GM19372 (cell line): ENCODE measurements around the gene STKLD1.
"Not testable (repeated sequence)": the region's sequence is repeated elsewhere in the genome, so short reads cannot be mapped to it uniquely, and the experiment has no call there.

Experiments used
- ATAC-seq: cut with Tn5 transposase; IDR thresholded peaks from one replicate; pipeline ENCODE4 v1.9.1; 2021; ENCODE audit warnings: mild to moderate bottlenecking, low read depth, moderate library complexity; ENCODE audit not compliant: unreplicated experiment

The STKLD1 gene

DNA sequence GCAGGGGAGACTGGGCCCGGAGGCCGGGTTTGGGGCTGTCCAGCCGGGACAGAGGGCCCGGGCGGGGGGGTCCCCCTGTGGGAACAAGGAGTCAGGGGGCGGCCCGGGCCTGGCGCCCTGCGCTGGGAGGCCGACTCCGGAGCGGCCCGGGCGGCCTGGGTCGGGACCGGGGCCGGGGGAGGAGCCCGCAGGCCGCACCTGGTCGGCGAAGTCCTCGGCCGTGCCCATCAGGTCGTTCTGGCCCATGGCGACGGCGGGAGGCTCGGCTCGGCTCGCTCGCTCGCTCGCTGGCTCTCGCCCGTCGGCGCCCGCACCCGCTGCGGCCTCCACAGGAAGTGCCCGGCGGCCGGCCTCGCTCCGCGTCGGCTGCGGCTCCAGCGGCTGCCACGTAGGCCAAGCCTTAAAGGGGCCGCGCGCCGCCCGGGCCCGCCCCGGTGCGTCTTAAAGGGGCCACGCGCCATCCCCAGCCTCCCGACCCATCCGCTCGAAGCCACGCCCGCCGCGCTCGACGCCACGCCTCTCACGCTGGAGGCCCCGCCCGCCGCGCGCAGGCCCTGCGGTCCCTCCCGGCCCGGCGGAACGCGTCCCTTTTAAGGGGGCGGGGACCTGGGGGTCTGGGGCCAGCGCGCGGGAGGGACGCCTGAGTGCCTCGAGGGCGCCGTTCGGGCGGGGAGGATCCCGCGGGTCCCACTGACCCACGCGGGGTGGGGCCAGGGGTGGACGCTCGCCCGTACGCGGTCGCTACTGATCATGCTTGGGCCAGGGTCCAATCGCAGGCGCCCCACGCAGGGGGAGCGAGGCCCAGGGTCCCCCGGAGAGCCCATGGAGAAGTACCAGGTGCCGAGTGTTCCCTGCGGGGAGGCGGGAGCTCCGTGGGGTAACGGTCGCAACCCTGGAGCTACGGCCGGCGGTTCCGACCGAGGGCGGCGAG is at the start of gene STKLD1, which contains the start of gene SURF4:
Gene STKLD1 (plus strand): TSS at position 643 of the 931 bp plus-strand sequence. CDS start 108 bp downstream, at position 751.
Gene SURF4 (minus strand): TSS at position 337 of the 931 bp plus-strand sequence. CDS start 91 bp downstream, at position 246.
- peak; percentile 93 for ATAC-seq

DNA sequence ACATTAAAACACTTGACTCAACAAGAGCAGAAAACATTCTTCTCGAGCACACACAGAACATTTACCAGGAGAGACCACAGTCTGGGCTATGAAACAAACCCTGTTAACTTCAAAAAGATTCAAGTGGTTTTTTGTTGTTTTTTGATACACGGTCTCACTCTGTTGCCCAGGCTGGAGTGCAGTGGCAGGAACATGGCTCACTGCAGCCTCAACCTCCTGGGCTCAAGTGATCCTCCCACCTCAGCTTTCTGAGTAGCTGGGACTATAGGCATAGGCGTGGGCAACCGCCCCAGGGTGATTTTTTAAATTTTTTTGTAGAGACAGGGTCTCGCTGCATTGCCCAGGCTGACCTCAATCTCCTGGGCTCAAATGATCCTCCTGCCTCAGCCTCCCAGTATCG is 49.1 kb upstream of the STKLD1 start:
- not testable (repeated sequence) for ATAC-seq

DNA sequence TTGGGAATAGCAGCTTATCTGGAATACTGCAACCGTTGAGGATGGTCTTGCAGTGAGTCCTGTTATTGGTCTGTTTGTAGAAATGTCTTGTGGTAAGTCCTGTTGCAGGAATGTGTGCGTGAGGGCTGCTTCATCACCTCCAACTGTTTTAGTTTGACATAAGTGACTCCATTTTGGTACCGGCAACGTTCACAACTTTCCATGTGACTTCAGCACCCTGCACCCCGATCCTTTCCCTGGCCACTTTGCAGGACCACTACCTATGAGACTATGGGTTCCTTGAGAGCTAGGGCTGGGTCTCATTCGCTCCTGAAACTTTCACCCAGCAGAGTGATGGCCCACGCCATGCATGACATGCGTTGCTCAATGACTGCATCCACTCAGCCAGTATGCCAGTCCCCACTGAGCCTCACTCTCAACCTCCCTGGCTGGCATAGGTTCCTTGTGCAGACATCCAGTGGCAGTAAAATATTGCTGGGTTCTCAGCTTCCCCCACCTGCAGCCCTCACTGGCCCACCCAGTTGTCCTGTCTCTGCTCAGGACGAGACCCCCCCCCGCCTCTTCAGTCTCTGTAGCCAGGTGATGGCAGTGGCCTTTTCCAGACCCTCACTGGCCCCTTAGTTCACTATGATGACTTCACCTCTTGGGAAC is 48.2 kb upstream of the STKLD1 start:
- ATAC-seq: no peak

DNA sequence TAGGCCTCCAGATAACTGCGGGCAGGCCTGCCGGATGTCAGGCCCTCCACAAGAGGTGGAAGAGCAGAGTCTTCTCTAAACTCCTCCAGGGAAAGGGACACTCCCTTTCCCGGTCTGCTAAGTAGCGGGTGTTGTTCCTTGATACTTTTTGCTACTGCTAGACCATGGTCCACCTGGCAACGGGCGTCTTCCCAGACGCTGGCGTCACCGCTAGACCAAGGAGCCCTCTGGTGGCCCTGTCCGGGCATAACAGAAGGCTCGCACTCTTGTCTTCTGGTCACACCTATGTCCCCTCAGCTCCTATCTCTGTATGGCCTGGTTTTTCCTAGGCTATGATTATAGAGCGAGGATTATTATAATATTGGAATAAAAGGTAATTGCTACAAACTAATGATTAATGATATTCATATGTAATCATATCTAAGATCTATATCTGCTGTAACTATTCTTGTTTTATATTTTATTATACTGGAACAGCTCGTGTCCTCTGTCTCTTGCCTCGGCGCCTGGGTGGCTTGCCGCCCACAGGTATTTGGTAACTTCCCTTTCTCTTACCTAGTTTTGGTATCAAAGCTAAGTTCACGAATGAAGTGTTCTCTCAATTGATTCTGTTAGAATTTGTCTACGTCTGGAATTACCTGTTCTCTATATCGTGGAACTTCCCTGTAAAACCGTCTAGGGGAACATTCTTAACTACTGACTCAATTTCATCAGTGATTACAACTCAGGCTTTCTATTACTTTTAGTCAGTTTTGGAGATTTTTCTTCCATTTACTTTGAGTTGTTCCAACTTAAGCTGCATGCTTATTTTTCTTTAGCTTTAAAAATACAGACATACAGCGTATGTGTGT is 46.6 kb upstream of the STKLD1 start:
- not testable (repeated sequence) for ATAC-seq

DNA sequence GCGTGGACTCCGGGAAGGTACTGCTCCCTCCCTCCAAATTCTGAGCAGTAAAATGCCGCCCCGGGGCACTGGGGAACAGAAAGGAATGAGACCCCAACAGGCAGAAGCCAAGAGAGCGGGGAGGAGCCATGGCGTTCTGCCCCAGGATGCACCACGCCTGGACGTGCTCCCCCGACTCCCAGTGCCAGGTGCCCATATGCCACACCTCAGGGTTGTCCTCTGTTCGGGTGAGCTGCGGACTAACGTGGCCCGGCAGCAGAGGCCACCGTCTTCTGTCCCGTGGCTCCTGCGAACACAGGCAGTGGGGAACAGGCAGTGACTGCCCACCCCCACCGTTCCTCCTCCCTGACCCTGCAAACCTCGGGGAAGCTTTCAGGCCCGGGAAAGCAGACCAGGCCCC is 44.9 kb upstream of the STKLD1 start:
- no peak for ATAC-seq

DNA sequence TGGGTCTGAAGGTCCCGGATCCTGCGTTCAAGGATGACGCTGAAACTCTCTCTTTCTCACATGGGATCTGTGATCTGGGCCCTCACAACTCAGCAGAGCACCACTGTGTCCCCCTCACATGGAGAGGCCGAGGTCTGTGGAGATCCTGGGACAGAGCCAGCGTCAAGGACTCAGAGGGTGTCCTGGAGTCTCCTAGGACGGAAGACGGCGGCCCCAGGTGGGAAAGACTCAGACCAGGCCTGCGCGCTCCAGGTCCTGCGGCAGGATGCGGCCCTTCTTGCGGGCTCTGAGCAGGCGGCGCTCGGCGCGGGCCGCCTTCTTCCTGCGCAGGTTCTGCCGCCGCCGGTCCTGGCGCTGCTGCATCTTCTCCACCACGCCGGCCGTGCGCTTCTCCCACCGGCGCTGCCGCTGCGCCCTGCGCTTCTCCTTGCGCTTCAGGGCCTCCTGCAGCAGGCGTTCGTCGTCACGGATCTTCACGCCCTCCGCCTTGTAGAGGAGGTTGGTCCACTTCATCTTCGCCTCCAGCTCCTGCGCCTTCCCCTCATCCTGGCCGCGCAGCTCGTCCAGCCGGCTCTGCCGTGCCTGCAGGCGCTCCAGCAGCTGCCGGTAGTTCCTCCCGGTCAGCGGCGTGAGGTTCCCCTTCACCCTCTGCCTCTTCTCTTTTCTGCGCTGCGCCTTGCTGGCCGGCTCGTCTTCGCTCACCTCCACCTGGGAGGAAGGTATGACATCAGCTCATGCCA is 44.4 kb upstream of the STKLD1 start:
- ATAC-seq: no peak

DNA sequence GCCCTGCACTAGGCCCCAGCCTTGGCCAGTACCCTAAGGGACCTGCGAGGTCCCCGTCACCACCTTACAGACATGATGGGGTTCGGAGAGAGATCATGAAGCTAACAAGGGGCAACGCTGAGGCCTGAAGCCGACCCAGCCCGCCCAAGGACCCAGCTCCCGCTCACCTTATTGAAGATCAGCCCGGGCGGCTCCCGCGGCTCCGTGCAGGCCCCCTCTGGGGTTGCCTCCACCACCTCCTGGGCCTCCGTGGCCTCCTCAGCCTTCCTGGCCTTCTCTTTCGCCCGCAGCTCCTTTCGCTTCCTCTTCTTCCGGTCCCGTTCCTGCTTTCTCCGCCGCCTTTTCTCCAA is 43.8 kb upstream of the STKLD1 start:
- no peak for ATAC-seq

DNA sequence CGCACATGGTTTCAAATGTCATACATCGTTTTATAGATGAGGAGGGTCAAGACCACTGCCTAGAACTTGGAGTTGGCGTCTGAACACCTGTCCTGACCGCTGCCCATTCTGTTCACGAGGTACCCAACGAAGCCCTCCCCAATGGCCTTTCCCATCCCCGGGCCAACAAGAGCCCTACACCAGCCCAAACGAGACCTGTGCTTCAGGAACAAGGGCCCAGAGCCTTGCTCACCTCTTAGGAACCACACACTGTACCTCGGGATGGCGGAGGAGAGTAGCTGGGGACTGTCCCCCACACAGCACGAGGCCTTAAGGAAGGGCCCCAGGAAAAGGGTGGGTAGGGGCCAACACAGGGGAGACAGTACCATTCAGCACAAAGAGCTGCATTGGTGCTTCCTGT is 43.2 kb upstream of the STKLD1 start:
- ATAC-seq: no peak

DNA sequence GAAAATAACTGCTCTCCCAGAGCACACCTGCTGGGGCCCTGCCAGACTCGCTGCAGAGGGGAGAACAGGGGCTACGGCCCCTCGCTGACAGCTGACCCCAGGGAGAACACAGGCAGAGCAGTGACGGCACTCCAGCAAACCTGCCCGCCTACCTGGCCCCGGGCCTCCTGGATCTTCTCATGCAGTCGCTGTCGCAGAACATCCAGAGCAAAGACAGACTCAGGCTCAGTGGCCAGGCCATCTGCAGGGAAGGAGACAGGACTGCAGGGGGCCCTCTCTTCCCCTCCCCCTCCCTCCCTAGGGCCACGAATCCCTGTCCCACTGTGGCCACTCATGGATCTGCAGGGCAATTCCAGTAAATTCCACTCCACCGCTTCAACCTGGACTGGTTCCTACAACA is 42.6 kb upstream of the STKLD1 start:
- ATAC-seq: no peak

DNA sequence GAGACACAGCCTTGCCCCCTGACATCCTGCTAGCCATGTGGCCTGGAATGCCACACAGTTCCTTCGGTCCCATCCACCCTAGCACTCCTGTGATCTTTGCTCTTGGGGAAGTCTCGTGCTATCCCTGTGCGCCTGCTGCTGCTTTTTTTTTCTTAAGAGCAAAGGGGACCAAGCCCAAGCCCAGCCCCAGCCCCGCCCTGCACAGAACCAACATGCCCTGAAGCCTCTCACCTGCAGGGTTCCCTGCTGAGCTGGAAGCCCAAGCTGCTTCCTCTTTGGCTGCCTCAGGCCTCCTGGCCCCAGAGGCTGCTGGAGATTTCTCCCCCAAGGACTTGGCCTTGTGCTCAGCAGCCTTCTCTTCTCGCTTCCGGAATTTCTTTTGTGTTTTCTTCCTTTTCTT is 42.0 kb upstream of the STKLD1 start:
- no peak for ATAC-seq

DNA sequence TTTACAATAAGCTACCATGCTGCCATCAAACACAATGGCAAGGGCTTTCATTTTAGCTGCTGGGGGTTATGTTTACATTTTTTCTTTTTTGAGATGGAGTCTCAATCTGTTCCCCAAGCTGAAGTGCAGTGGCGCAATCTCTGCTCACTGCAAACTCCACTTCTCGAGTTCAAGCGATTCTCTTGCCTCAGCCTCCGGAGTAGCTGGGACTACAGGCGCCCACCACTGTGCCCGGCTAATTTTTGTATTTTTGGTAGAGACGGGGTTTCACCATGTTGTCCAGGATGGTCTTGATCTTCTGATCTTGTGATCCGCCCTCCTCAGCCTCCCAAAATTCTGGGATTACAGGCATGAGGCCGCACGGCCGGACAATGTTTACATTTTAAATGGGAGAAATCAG is 41.3 kb upstream of the STKLD1 start:
- not testable (repeated sequence) for ATAC-seq

DNA sequence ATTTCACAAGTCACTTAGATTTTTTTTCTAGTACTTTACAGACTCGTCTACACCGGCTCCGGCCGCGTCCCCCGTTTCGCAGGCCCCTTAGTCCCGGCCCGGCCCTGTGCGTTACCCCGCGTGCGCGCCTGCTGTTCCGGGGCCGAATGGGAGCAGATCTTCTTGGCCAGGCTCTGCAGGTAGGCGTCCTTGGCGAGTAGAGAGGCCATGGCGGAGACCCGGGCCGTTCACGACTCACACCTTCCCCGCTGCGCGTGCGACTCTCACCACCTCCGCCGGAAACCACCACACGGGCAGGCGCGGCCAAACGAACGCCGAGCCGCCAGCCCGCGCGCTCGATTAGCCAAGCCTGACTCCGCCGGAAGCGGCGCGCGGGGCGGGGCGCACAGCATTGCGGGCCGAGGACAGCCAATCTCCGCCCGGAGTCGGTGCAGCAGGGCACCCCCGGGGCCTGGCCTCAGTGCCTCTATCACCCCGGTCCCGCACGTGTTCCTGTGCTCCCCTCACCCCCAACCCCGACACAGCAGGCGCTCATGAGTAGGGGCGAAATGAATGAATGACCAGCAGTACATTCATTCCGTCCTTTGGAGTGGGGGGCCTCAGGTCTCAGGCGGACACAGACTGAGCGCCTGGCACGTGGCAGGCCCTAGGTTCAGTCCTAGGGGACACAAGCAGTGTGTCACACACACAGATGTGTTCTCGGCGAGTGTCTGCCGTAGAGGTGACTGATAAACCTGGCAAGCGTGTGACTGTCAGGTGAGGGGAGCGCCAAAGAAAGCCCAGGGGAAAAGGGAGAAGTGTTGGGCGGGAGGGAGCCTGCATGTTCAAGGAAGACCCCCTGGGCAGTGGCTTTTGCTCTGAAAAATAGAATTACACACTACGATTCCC is 40.0 kb upstream of the STKLD1 start, which contains the start of gene SURF6:
Gene SURF6 (minus strand): TSS at position 265 of the 888 bp plus-strand sequence. CDS start 56 bp downstream, at position 209.
- peak; percentile 79 for ATAC-seq

DNA sequence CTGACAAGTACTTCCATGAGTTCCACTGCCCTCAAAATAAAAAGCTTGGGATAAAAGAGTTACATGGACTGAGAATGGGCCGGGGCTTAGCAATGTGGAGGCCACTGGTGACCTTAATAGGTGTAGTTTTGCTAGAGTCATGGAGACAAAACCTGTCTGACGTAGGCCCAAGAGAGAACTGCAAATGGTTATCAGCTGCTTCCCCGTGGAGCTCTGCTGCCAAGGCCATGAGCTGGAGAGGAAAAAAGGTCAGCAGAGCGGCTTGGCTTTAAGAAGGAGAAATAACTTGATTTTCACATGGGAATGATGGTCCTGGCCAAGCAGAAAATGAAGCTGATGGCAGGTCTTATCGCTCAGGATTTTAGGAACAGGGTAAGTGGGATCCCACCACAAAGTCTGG is 36.5 kb upstream of the STKLD1 start:
- no peak for ATAC-seq

DNA sequence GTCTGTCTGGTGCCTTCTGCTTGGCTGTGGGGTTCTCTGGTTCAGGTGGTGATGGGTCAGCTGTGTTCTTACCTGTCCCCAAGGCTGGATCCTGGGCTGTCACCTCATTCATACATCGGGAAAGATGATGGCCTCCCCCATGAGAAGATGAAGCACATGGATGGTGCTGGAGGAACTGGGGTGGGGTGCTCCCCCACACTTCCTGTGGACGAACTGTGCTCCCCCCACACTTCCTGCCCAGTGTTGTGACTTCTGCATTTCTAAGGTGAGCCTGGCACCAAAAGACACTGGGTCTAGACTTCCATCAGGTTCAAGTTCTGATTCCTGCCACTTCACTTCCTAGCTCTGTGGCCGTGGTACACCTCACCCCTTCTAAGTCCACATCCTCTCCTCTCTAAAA is 35.9 kb upstream of the STKLD1 start:
- ATAC-seq: no peak

DNA sequence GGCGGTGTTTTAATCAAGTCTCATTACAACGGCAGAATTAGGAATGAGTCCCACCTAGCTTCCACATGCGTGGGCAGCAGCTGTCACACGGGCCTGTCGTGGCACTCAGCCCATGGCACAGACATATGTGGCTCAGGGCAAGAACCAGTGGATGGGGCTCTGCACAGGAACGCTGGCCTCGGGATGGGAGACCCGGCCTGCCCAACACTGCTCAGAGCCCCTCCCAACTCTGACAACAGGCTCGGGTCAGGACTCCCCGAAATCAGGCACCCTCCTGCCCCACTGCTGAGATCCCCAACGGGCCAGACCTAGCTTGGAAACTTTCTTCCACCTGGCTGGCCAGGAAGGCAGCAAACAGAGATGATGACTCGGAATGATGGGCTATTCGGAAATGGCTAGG is 35.2 kb upstream of the STKLD1 start:
- ATAC-seq: no peak

DNA sequence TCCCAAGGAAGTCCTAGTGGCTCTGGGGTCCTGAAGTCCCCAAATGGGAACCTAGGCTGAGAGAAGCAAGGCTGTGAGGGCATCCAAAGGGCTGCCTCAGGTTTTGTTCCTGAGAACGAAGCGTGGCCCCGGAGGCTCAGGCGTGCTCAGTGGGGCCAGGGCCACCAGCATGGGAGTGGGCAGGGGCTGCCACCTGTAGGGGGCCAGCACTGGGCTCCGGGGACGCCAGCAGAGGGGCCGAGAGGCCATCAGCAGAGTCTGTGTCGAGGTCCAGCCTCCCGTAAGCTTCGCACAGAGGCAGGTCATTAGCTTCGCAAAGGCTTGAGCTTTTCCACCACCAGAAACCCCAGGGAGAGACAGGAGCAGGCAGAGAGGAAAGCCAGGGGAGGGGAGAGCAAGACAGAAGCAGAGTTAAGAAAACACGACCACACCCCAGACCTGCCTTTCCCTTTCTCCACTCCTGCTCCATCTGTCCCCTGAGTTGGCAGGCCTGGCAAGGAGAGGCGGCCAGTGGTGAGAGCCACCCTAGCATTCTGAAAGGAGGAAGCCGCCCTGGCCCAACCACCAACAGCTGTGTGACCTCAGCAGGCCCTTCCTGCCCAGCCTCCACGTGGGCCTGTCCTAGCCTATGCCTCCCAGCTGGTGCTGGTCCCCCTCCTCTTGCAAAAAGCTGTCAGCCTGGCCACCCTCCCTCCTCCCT is 34.6 kb upstream of the STKLD1 start:
- no peak for ATAC-seq

DNA sequence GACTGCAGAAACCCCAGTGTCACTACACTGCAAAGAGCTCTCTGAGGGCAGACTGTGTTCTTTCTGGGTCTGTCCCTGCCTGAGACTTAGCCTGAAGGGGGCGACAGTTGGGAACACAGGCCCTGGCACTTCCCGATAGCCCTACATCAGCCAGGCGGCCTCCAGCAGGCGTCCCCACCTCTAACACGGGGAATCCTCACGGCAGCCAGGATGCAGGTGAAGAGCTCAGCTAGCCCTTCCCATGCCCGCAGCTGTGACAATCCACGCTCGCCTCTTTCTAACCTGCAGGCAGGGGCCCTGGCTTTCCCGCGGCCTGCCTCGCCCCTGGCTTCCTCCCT is 34.1 kb upstream of the STKLD1 start:
- no peak for ATAC-seq

DNA sequence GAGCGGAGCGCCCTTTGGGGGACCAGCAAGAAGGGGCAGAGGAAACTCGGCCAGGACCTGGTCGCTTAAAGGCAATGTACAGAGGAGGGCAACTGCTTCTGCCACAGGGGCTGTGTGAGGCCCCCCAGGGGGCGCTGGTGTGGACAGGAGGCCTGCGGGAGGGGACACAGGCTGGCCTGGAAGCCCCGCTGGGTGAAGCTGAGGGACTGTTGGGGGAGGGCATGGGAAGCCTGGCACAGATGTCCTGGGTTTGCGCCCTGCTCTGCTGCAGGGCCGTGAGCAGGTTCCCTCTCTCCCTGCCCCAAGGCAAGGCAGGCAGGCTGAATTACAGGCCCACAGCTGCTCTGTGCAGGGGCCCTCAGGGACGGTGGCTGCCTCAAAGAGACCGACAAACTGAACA is 33.6 kb upstream of the STKLD1 start:
- ATAC-seq: no peak

DNA sequence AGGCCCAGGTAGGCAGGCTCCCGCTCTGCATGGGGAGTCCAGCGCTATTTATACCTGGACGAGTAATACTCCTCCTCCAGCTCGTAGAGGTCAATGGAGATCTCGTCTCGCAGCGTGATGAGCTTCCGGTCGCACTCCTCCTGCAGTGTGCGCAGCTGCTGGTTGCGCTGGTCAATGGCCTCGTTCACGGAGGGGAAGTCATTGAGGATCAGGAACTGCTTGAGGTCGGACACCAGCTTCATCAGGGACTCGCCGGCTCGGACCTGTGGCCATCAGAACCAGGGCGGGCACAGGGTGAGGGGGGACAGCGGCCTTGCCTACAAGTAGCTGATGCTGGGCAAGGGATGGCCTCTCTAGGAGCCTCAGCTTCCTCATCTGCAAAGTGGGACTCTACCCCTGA is 32.1 kb upstream of the STKLD1 start:
- no peak for ATAC-seq
